Measurements from ENCODE around the gene ASCC3.

Gene ASCC3

GRCh38 chr6:100612094-100612493, 269.0 kb downstream of the ASCC3 start:
- POLR2A ChIA-PET (ENCODE audit: low non-redundant PET) = no interaction called here

DNA sequence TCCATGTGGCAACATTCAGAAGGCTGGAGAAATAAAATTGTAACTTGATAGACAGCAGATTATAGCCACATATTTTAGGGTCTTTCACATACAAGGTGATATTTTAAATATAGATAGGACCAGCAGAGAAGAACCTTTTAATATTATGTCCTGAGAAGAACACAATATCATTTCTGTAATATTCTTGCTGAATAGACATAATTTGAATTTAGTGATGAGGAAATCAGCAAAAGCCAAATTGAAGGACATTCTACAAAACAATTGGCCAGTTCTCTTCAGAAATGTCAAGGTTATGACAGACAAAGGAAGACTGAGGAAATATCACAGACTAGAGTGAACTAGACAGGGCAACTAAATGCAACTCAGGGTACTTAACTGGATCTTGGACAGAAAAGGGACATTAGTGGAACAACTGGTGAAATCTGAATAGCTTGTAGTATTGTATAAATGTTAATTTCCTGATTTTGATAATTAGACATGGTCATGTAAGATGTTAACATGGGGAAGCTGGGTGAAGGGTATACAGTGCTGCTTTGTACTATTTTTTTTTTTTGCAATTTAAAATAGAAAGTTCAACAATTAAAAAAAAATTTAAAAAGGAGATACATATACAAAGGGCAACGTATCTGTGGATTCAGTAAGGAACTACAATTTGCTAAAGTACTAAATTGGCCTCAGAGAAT, 281.9 kb downstream of the ASCC3 start:
- POLR2A ChIA-PET (ENCODE audit: low non-redundant PET) = no interaction called here
- CTCF ChIA-PET = no interaction called here
- DNase-seq (ENCODE audit: low spot score) = no peak
- no peak overlapping the region for H3K27ac ChIP-seq
- TF ChIP-seq CTCF (conservative IDR thresholded peaks at IDR 0.05; ENCODE audit: low read depth) = no peak

More at GRCh38 chr6:100612094-100612493, 269.0 kb downstream of the ASCC3 start:
- no peak overlapping the region for H3K27ac ChIP-seq
- no peak for DNase-seq (ENCODE audit: low spot score)
- TF ChIP-seq CTCF (conservative IDR thresholded peaks at IDR 0.05; ENCODE audit: low read depth) = no peak
- CTCF ChIA-PET = no interaction called here

- no peak for DNase-seq (ENCODE audit: low spot score)
- H3K27ac ChIP-seq = no peak overlapping the region
- CTCF ChIA-PET = interaction anchor here (0.7 kb wide), 1 partner anchor 73 kb away, joined by 5 read pairs; no protein-coding TSS in a partner anchor
- no peak for TF ChIP-seq CTCF (conservative IDR thresholded peaks at IDR 0.05; ENCODE audit: low read depth)
- POLR2A ChIA-PET (ENCODE audit: low non-redundant PET) = no interaction called here
Observed at GRCh38 chr6:100595456-100595855, 285.7 kb downstream of the ASCC3 start.

GRCh38 chr6:100593522-100593921, 287.6 kb downstream of the ASCC3 start:
- ChIA-PET POLR2A (ENCODE audit: low non-redundant PET) (no interaction called here), CTCF (no interaction called here)
- TF ChIP-seq CTCF (conservative IDR thresholded peaks at IDR 0.05; ENCODE audit: low read depth) = no peak
- H3K27ac ChIP-seq = no peak overlapping the region
- DNase-seq (ENCODE audit: low spot score) = no peak

DNA sequence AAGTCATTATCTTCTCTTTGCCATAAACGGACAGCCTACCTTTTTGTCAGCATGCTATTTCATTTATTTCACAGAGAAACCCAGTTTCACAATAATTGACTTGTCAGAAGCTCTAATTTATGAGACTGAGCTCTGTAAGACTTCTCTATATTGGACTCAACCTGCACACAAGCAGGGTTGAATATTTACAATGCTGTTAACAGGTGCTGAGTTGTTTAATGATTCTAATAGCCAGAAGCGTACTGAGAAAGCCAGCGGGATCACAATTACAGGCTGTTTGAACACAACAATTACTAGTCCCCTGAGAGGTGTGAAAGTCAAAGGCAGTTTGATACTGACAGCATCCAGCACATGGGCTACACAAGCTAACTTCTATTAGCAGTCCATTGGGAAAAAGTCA, 288.2 kb downstream of the ASCC3 start:
- H3K27ac ChIP-seq = no peak overlapping the region
- DNase-seq (ENCODE audit: low spot score) = no peak
- TF ChIP-seq CTCF (conservative IDR thresholded peaks at IDR 0.05; ENCODE audit: low read depth) = no peak
- POLR2A ChIA-PET (ENCODE audit: low non-redundant PET) = no interaction called here
- CTCF ChIA-PET = interaction anchor here (0.7 kb wide), 1 partner anchor 41 kb away, joined by 3 read pairs; no protein-coding TSS in a partner anchor

- POLR2A ChIA-PET (ENCODE audit: low non-redundant PET) = no interaction called here
- no peak for DNase-seq (ENCODE audit: low spot score)
- no peak for TF ChIP-seq CTCF (conservative IDR thresholded peaks at IDR 0.05; ENCODE audit: low read depth)
- CTCF ChIA-PET = no interaction called here
- H3K27ac ChIP-seq = no peak overlapping the region
Observed at GRCh38 chr6:100577425-100577824, 303.7 kb downstream of the ASCC3 start.
